Calu3 (cell line): ENCODE measurements around the gene ABCA12. TPM values are rescaled to one million over a fixed set of nuclear protein-coding genes. Genes with fewer than 3 reads are reported as not detected.

Experiments used
- BruUV-seq: library from RNA; stranded (reverse); fragments of 400-500 nt; replicated peaks from 2 replicates; lab custom pipeline; 2021; lab: Mats Ljungman, UMichigan
- CTCF ChIA-PET: fragments of 300-600 bp; sonication (Branson Sonifier 250); formaldehyde crosslinking; loops from one replicate; lab custom pipeline; 2022; ENCODE audit warnings: antibody characterized with exemption; lab: Charles Lee
- DNase-seq: peaks from one replicate; pipeline ENCODE4 v3.0.0; 2022
- H3K27ac Mint-ChIP-seq: one replicate; pipeline ENCODE4 v1.8.0; 2022; ENCODE audit warnings: mixed read lengths; ENCODE audit not compliant: unreplicated experiment
- H3K27me3 Mint-ChIP-seq: one replicate; pipeline ENCODE4 v1.8.0; 2022; ENCODE audit warnings: mixed read lengths; ENCODE audit not compliant: unreplicated experiment
- H3K36me3 Mint-ChIP-seq: one replicate; pipeline ENCODE4 v1.8.0; 2022; ENCODE audit warnings: mild to moderate bottlenecking, moderate library complexity, mixed read lengths; ENCODE audit not compliant: insufficient read depth, unreplicated experiment
- H3K4me1 Mint-ChIP-seq: one replicate; pipeline ENCODE4 v1.8.0; 2022; ENCODE audit warnings: mild to moderate bottlenecking, low read depth, mixed read lengths; ENCODE audit not compliant: unreplicated experiment
- H3K4me3 Mint-ChIP-seq: one replicate; pipeline ENCODE4 v1.8.0; 2022; ENCODE audit warnings: mild to moderate bottlenecking, low read depth, moderate library complexity, mixed read lengths; ENCODE audit not compliant: unreplicated experiment
- H3K9me3 Mint-ChIP-seq: one replicate; pipeline ENCODE4 v1.8.0; 2022; ENCODE audit warnings: low read depth, mixed read lengths; ENCODE audit not compliant: unreplicated experiment
- intact Hi-C: fragments of 100-400 bp; cut with micrococcal nuclease; formaldehyde crosslinking; loops from one replicate; pipeline ENCODE4 v1.10.0; 2022; ENCODE audit not compliant: unreplicated experiment
- total RNA-seq: library from RNA; stranded (reverse); gene quantifications from 2 replicates; pipeline ENCODE4 v1.2.3, GENCODE V29; 2022
- TF ChIP-seq, protein P1 (sequence below): fragments of 200-600 bp; IDR thresholded peaks from one replicate; pipeline ENCODE4 v1.8.0; 2022; ENCODE audit warnings: antibody characterized with exemption; ENCODE audit not compliant: unreplicated experiment

Gene ABCA12
- total RNA-seq, 1 experiment from 2014 or later: 4.8 TPM

DNA sequence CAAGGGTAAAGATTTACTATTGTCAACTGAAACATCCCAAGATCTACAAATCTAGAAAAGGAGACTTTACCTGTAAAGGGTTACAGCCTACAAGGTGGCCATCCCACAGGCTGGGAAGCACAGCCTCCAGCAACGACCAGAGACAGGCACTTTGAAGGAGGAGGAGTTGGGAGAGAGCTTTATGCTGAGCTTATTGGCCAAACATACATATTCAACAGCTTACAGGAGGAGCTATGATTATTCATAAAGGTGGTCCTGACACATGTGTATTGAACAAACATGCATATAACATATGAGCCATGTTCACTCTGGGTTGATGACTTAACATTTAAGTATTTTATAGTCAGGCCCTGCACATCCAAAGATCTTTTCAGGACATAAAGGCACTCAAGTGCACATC, 11.1 kb upstream of the ABCA12 start:
- Mint-ChIP-seq H3K4me1 (no peaks in the 10 kb centered on the region), H3K27ac (no peak overlapping the region), H3K36me3 (no peaks in the 10 kb centered on the region), H3K9me3 (no peaks in the 10 kb centered on the region), H3K27me3 (no peaks in the 10 kb centered on the region), H3K4me3 (no peak overlapping the region)
- no TSS peak for BruUV-seq
- no peak for DNase-seq
- TF ChIP-seq, protein P1, sequence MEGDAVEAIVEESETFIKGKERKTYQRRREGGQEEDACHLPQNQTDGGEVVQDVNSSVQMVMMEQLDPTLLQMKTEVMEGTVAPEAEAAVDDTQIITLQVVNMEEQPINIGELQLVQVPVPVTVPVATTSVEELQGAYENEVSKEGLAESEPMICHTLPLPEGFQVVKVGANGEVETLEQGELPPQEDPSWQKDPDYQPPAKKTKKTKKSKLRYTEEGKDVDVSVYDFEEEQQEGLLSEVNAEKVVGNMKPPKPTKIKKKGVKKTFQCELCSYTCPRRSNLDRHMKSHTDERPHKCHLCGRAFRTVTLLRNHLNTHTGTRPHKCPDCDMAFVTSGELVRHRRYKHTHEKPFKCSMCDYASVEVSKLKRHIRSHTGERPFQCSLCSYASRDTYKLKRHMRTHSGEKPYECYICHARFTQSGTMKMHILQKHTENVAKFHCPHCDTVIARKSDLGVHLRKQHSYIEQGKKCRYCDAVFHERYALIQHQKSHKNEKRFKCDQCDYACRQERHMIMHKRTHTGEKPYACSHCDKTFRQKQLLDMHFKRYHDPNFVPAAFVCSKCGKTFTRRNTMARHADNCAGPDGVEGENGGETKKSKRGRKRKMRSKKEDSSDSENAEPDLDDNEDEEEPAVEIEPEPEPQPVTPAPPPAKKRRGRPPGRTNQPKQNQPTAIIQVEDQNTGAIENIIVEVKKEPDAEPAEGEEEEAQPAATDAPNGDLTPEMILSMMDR: no peak
- intact Hi-C loops: no loop called here
- CTCF ChIA-PET: interaction anchor here (0.7 kb wide), 1 partner anchor 9 kb away, joined by 3 read pairs; no protein-coding TSS in a partner anchor

DNA sequence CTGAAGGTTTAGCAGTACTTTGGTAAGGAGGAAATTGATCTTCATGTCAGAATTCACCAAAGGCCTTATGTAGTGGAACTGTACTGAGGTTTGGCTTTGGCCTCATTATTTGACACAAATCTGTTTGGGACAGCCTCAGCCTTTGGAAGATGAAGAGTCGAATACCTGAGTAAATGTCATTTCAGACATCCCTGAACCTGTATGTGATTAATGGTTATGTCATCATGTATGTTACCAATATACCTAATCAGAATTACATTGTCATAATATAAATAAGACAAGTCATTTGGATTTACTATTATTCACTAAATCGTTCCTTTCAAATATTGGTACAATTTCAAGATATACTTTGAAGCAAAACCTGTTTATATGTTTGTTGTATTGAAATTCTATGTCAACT, 10.6 kb upstream of the ABCA12 start:
- Mint-ChIP-seq H3K4me1 (no peaks in the 10 kb centered on the region), H3K36me3 (no peaks in the 10 kb centered on the region), H3K27ac (no peak overlapping the region), H3K27me3 (no peaks in the 10 kb centered on the region), H3K4me3 (no peak overlapping the region), H3K9me3 (no peaks in the 10 kb centered on the region)
- intact Hi-C loops: no loop called here
- BruUV-seq: no TSS peak
- DNase-seq: no peak
- CTCF ChIA-PET: no interaction called here
- TF ChIP-seq, protein P1: no peak

DNA sequence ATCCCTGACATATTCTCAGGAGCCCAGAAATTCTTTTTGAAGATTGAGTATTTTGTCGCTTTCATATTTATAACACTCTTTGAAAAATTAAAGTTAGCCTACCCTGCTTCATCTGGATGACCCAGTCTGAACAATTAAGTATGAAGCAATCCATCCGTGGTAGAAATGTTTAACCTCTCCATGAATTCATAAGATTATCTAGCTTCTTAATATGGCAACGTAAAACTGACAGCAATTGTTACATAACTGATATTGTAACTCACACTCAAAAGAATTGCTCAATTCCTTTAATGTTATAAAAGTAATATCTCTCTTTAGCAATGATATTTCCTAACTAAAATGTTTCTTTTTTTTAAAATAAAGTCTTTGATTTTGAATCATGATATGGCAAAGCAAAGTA, 7.2 kb upstream of the ABCA12 start:
- no peaks in the 10 kb centered on the region for H3K36me3 Mint-ChIP-seq
- BruUV-seq: no TSS peak
- intact Hi-C loops: no loop called here
- CTCF ChIA-PET: no interaction called here
- H3K27ac Mint-ChIP-seq: no peak overlapping the region
- no peaks in the 10 kb centered on the region for H3K4me1 Mint-ChIP-seq
- TF ChIP-seq, protein P1: no peak
- DNase-seq: no peak
- no peaks in the 10 kb centered on the region for H3K27me3 Mint-ChIP-seq
- no peaks in the 10 kb centered on the region for H3K9me3 Mint-ChIP-seq
- H3K4me3 Mint-ChIP-seq: no peak overlapping the region

DNA sequence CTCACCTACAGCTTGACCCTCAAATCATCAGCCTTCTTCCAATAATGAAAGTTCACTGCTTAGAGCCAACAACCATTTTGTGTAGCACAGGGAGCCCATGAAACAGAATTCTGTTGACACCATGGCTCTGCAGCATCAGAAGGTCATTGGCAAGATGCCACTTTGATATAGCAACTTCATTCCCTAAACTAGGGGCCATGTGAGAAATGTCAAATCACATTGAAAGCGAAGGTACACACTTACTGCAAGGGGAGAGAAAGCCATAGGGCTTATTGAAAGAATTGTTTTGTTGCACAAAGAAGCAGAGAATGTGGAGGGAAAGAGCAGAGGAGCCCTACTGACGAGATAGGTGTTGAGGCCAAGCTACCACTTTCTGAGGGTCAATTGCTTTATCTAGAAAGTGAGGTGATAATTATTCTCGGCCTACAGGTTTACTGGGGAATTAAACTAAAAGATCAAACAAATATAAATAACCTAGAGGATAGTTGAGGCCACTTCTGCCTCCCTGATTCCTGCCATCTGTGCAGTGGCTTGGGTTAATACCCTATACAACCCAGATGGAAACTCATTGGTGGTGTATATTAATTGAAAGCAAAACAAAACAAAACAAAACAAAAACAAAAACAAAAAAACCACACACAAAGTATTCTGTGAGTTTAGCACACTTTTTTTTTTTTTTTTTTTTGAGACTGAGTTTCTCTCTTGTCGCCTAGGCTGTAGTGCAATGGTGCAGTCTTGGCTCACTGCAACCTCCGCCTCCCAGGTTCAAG, 5.9 kb upstream of the ABCA12 start:
- no peak overlapping the region for H3K4me3 Mint-ChIP-seq
- no peaks in the 10 kb centered on the region for H3K36me3 Mint-ChIP-seq
- no peak for DNase-seq
- BruUV-seq: no TSS peak
- H3K27me3 Mint-ChIP-seq: no peaks in the 10 kb centered on the region
- H3K4me1 Mint-ChIP-seq: peaks cover 1% of the 10 kb centered on the region
- TF ChIP-seq, protein P1: no peak
- H3K9me3 Mint-ChIP-seq: no peaks in the 10 kb centered on the region
- H3K27ac Mint-ChIP-seq: no peak overlapping the region
- CTCF ChIA-PET: no interaction called here
- intact Hi-C loops: no loop called here
